ENCODE data around the gene ADRA2B.

DNA sequence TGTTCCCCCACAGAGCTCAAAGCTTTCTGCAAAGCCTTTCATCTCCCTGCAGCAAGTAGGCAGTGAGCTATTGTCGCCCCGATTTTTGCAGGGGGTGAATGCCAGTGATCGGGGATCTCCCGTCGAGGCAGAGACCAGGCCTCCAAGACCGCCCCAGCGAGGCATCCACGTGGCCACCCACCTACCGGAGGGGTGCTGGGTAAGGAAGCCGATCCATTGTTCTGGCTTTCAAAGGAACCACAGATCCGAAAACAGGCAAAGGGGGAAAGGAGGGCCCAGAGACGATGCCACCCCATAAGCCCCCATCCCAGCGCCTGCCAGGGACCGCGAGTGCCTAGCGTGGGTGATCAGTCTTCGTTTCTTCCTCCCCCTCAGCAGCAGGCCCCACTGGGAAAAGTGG lies 2.4 kb downstream of the ADRA2B start:
- TF ChIP-seq, protein P1, sequence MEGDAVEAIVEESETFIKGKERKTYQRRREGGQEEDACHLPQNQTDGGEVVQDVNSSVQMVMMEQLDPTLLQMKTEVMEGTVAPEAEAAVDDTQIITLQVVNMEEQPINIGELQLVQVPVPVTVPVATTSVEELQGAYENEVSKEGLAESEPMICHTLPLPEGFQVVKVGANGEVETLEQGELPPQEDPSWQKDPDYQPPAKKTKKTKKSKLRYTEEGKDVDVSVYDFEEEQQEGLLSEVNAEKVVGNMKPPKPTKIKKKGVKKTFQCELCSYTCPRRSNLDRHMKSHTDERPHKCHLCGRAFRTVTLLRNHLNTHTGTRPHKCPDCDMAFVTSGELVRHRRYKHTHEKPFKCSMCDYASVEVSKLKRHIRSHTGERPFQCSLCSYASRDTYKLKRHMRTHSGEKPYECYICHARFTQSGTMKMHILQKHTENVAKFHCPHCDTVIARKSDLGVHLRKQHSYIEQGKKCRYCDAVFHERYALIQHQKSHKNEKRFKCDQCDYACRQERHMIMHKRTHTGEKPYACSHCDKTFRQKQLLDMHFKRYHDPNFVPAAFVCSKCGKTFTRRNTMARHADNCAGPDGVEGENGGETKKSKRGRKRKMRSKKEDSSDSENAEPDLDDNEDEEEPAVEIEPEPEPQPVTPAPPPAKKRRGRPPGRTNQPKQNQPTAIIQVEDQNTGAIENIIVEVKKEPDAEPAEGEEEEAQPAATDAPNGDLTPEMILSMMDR (conservative IDR thresholded peaks at IDR 0.05; ENCODE audit: low read length): no peak
- no peak for TF ChIP-seq EZH2phosphoT487 (IDR thresholded peaks at IDR 0.05; ENCODE audit: borderline replicate concordance)
